CD1c-positive myeloid dendritic cell (primary cell): Measurements from ENCODE around the gene MIB2.
A peak's percentile ranks its signal among the peaks of the same experiment; 100 is the strongest.
"Not testable (repeated sequence)": the region's sequence is repeated elsewhere in the genome, so short reads cannot be mapped to it uniquely, and the experiment has no call there.

Source experiments
- DNase-seq: peaks from one replicate; pipeline ENCODE4 v3.0.0-alpha.2; 2016; ENCODE audit errors: extremely low spot score

The MIB2 gene

DNA sequence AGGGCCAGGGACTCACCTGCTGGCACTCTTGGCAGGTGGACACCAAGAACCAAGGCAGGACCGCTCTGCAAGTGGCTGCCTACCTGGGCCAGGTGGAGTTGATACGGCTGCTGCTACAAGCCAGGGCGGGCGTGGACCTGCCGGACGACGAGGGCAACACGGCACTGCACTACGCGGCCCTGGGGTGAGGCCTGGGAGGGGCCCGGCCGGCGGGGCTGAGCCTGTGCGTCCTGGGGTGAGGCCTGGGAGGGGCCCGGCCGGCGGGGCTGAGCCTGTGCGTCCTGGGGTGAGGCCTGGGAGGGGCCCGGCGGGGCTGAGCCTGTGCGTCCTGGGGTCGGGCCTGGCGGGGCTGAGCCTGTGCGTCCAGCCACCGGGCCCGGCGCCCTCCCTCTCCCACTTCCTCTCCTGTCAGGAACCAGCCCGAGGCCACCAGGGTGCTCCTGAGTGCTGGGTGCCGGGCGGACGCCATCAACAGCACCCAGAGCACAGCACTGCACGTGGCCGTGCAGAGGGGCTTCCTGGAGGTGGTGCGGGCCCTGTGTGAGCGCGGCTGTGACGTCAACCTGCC, 12.0 kb downstream of the MIB2 start:
- DNase-seq, result no peak

DNA sequence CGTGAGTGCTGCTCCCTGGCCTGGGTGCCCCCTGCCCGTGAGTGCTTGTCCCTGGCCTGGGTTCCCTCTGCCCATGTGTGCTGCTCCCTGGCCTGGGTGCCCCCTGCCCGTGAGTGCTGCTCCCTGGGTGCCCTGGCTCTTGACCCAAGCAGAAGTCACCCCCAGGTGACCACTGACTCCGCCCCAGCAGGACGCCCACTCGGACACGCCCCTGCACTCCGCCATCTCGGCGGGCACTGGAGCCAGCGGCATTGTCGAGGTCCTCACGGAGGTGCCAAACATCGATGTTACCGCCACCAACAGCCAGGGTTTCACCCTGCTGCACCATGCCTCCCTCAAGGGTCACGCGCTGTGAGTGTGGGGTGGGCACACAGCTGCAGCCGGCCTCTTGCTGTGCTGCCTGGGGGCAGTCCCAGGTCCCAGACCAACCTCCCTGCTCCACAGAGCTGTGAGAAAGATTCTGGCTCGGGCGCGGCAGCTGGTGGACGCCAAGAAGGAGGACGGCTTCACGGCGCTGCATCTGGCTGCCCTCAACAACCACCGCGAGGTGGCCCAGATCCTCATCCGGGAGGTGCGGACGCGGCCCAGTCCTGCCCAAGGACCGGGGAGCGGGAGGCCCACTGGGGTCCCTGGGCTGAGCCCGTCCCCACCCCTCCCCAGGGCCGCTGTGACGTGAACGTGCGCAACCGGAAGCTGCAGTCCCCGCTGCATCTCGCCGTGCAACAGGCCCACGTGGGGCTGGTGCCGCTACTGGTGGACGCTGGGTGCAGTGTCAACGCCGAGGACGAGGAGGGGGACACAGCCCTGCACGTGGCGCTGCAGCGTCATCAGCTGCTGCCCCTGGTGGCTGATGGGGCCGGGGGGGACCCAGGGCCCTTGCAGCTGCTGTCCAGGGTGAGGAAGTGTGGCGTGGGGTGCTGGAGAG, 12.8 kb downstream of the MIB2 start:
- DNase-seq, result no peak

DNA sequence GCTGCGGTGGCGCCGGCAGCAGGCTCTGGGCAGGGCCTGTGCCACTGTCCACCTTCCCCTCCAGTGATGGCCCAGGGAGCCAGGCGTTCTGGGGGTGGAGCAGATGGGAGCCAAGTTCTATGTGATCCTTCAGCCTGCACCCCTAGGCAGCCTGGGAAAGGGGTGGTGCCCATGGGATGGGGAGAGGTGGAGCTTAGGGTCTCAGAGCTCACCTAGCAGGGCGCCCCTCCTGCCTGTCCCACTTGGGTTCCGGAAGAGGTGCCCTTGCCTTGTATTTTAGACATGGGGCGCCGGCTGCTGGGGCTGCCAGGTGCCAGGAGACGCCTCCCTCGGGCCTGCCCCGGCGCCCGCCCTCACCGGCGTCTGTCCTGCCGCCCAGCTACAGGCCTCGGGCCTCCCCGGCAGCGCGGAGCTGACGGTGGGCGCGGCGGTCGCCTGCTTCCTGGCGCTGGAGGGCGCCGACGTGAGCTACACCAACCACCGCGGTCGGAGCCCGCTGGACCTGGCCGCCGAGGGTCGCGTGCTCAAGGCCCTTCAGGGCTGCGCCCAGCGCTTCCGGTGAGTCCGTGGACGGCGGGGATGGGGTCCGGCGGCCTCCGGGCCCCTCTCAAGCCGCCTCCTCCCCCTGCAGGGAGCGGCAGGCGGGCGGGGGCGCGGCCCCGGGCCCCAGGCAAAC, 13.6 kb downstream of the MIB2 start:
- DNase-seq, result no peak

DNA sequence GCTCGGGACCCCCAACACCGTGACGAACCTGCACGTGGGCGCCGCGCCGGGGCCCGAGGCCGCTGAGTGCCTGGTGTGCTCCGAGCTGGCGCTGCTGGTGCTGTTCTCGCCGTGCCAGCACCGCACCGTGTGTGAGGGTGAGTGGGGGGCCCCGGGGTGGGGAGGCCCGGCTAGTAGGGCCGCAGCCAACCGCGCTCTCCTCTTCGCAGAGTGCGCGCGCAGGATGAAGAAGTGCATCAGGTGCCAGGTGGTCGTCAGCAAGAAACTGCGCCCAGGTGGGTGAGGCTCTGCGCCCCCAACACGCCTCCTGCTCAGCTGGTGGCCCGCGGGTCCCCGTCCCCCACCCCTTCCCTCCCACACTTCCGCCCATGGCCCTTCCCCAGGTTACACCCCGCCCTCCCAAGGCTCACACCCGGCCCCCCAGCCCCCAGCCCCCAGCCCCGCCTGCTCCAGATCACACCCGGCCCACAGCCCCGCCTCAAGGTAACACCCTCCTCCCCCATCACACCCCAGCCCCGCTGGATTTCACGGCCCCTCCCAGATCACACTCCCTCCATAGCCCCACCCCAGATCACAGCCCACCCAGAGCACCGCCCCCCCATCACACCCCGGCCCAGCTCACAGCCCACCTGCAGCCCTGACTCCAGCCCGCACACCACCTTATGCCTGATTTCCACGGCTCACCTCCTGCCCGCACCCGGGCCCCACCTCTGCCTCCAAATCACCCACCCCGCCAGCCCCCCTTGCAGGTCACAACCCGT, 14.3 kb downstream of the MIB2 start:
- peak; percentile 50 for DNase-seq

DNA sequence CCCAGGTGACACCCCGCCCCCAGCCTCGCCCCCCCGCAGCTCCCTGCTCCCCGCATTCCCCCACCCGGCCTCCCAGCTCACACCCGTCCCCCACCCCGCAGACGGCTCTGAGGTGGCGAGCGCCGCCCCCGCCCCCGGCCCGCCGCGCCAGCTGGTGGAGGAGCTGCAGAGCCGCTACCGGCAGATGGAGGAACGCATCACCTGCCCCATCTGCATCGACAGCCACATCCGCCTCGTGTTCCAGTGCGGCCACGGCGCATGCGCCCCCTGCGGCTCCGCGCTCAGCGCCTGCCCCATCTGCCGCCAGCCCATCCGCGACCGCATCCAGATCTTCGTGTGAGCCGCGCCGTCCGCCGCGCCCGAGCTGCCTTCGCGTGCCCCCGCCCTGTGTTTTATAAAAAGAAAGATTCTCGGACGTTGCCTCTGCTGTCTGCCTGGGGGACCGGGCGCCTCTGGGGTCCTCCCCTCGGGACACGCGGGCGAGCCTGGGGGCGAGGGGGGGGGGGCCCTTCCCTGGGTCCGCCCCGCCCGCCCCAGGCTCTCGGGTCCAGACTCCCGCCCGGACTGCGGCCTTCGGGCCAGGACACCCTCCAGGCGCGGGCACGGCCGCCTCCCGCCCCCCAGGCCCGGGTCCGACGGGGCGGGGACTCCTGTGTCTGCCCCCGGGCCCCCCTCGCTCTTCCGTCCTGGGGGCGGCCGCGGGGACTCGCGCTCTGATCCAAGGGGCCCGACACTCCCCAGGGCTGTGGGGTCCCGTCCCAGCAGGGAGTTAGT, 15.1 kb downstream of the MIB2 start:
- DNase-seq, result peak; percentile 89

DNA sequence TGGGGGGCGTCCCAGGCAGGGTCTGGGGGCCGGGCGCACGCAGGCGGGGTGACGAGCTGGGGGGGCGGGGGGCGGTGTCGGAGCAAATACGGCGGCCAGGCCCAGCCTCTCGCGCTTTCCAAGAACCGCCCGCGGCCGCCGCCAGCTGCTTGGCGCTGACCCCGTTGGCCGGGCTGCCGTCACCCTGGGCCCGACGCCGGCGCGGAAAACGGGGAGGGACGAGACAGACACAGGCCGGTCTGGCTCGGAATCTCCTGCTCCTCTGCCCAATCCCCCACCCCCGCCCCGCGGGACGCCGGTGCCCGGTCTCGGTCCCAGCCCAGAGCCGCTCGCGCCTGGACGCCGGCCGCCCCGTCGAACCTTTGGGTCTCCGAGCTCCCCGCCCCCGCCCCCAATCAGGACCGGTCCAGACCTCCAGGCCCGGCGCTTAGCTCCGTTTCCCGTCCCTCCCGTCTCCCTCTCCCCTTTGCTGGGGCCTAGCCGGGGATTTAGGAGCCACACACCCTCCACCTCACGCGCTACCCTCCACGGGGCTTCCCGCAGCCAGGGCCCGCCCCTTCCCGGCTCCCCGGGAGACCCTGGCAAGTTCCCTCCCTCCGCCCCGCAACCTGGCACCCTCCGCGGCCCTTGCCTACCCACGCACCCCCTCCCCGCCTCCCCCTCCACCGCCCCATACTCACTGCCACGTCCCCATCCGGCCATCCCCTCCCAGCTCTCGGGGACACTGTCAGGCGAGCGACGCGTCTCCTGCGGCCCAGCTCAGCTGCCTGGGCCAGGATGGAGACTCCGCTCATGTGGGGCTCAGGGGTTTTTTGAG, 15.9 kb downstream of the MIB2 start:
- no peak for DNase-seq

DNA sequence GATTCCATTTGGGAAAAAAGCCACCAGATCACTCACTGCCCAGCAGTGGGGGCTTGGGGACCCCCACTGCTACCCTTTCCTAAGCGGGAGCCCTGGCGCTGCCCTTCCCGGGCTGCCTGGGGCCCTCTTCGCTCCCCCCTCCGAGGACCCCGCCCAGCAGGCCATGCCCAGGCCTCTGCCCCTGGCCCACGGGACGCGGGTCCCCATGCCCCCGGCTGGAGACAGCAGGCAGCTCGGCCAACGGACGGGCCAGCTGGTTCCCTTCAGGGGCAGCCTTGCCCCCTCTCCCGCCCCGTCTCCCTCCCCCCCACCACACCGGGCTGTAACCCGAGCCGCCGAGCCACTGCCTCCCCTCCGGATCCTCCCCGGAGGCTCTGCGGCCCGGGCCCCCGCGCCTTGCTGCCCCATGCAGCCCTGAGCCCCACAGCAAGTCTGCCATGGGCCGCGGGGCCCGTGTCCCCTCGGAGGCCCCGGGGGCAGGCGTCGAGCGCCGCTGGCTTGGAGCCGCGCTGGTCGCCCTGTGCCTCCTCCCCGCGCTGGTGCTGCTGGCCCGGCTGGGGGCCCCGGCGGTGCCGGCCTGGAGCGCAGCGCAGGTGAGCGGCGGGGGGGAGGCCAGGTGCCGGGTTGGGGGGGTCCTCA, 16.6 kb downstream of the MIB2 start, which contains the start of gene MMP23B:
TSS of gene MMP23B (plus strand) at position 392 of the 639 bp plus-strand sequence. CDS start at position 438, 46 bp downstream.
- DNase-seq, result no peak

DNA sequence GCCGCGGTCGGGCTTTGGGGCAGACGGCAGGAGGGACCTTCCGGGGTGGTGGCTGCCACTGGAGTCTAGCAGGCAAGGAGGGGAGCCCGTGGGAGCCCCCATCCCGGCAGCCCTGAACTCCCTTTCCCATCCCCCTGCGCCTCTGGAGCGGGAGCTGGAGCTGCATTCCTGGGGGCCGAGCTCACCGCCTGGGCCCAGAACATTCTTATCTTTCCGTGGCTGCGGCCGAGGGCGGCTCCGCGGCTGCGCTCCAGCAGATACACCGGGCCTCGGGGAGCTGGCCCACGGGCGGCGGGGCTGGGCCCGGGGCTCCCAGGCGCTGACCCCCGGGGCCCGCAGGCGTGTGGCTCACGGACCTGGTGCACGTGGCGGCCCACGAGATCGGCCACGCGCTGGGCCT, 18.1 kb downstream of the MIB2 start:
- not testable (repeated sequence) for DNase-seq

DNA sequence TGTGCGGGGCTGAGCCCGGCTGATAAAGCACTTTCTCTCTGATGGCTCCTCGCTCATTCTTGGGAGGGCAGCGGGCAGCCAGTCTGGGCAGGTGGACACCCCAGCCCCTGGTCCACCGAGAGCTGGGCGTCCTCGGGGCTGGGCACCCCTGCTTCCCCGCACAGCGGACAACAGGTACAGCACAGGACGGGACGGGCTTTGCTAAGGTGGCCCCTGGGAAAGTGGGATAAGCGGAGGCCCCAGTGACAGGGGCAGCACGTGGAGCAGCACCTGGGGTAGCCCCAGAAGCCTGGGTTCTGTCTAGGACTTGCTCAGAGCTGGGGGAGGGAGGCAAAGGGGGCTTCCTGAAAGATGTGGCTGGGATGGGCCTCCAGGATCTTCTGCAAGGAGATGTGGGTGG, 19.3 kb downstream of the MIB2 start:
- not testable (repeated sequence) for DNase-seq

DNA sequence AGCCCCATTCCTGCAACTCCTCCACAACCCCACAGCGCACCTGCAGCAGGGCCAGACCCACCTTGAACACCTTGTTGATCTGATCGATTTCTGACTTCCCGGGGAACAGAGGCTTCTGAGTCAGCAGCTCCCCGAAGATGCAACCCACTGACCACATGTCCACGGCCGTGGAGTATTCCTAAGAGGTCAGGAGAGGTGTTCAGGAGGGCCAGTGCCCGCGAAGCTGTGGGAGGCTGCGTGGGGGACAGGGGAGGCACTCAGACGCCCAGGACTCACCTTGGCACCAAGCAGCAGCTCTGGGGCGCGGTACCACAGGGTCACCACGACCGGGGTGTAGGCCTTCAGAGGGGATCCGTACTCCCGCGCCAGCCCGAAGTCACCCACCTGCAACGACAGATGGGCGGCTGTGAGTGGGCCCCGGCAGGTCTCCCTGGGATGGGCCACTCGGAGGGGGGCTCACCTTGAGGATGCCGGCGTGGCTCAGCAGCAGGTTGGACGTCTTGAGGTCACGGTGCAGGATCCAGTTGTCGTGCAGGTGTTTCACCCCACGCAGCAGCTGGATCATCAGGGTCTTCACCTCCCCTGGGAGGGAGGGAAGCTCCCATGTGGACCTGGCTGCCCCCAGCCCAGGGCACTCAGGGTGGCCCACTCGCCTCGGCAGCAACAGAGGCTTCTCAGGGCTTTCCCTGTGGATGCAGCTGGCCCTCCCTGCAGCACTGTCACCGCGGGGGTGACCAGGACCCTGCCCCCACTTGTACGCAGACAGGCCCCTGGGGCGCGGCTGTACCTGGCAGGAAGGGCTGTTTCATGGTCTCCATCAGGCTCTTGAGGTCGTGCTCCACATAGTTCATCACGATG, 21.6 kb downstream of the MIB2 start:
- not testable (repeated sequence) for DNase-seq

DNA sequence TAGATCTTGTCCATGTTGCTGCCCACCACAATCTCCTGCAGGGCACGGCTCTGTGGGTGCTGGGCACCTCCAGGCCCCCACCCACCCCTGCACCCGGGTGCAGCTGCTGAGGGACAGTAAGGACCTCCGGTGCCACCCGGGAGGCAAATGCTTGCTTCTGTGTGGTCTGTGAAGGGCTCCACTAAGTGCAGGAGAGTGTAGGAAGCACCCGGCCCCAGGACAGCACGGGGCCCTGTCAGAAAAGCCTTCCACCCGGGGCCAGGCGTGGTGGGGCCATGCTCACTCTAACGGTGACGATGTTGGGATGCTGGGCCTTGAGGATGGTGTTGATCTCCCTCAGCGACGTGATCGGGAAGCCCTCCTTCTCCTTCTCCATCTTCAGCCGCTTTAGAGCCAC, 22.2 kb downstream of the MIB2 start:
- not testable (repeated sequence) for DNase-seq

DNA sequence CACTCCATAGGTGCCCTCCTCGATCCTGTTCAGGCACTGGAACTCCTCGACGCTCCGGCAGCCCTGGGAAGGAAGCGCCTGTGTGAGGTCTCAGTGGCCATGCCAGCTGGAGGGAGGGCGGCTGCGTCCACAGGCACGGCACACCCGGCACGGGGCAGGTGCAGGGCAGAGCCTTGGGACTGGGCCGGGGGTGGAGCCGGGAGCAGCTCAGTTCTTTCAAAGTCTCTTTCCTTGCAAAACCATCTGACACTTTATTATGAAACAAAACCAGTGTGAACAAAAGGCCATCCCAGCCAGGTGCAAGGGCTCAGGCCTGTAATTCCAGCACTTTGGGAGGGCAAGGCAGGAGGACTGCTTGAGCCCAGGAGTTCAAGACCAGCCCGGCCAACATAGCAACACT, 23.2 kb downstream of the MIB2 start:
- DNase-seq, result not testable (repeated sequence)

DNA sequence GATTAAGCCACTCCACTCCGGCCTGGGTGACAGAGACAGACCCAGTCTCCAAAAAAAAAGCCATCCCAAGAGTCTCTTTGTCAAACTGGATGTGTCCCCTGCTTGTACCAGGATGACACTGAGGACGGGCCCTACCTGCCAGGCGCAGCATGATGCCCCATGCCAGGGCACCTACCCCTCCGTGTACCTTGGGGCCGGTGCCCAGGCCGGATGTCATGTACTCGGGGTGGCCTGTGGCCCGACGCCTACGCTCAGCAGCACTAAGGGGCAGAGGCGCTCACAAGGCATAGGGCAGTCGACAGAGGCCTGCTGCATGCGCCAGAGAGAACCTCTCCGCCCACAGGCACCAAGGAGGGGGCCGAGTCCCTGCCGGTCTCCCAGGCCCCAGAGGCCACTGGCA, 24.1 kb downstream of the MIB2 start:
- DNase-seq, result not testable (repeated sequence)

DNA sequence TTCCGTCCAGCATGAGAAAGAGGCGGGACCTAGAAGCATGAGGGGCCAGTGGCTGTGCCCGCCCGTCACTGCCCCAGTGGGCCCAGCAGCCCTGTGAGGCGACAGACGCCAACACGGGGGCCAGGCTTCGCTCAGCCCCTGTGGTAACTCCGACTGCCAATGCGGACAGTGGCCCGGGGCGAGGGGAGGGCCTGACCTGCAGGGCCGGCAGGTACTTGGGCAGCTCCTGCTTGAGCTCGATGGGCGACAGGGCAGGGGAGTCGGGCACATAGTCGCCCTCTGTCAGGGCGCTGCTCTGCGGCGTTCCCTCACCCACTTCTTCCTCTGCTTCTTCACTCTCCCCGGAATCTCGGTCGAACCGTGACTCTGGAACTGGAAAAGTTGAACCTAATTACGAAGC, 24.8 kb downstream of the MIB2 start:
- not testable (repeated sequence) for DNase-seq

DNA sequence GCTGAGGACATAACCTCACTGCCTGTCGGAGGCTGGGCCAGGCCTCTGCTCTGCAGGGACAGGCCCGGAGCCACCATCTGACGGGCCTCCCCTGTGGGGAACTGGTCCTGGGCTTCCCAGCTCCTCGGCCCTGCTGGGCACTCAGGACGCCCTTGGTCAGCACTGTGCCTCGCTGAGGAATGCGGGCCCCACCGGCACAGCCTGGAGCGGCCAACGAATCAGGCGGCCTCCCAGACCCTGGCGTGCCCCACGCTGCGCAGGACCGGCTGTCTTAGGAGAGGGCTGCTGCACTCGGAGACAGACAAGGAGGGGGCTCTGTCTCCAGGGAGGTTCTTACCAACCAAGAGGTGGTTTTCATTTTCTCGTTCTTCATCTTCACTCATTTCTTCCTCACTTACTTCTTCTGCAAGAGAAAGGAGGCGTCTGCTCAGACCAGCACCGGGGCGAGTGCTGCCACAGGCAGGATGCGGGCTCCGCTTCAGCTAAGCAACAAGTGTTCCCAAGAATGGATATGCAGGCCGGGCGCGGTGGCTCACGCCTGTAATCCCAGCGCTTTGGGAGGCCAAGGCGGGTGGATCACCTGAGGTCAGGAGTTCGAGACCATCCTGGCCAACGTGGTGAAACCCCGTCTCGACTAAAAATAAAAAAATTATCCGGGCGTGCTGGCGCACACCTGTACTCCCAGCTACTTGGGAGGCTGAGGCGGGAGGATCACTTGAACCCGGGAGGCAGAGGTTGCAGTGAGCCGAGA, 25.6 kb downstream of the MIB2 start:
- DNase-seq, result not testable (repeated sequence)

DNA sequence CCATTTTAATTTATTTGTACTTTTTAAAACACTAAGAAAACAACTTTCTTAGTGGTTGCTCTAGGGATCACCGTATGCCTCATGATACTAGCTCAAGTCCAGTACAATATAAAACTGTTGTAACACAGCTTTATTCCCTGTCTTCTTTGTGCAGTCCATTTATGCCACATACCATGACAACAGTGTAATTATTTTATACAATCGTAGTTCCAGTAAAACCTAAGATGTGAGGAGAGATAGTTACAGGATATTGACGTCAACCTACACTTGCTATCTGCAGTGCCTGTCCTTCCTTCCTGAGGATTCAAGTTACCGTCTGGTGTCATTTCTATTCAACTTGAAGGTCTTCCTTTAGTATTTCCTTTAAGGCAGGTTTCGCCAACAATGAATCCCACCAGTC, 31.0 kb downstream of the MIB2 start:
- not testable (repeated sequence) for DNase-seq

DNA sequence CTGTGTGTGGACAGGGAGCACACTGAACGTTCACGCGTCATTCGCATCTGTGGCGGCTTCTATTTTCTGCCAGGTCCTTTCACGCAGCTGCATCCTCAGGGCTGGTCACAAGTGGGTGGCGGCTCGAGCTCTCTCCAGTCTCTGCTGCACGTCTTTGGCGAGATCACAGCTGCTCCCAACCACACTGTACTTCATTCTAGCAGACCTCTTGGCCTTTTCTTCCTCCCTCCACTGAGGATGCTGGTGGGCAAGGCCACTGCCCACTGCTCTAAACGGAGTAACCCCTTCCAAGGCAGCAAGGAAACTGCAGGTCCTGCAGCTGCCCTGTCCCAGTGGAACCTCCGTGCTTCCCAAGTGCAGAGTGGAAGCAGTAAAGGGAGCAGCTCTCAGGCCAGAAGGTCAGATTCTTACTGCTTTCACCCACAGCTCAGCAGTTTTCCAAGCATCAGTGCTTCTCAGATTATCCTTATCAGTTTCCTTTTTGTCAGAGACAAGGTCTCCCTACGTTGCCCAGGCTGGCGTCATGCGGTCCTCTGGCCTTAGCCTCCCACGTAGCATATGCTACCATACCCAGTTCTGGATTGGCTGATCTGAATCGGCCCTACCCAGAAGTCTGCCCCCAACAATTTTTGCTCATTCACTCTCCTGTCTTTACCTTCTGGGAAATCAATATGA, 32.4 kb downstream of the MIB2 start:
- not testable (repeated sequence) for DNase-seq
